GM21619 (cell line): ENCODE data around the gene RUNX2.
A peak's percentile ranks its signal among the peaks of the same experiment; 100 is the strongest.

Experiments used
- ATAC-seq: cut with Tn5 transposase; IDR thresholded peaks from one replicate; pipeline ENCODE4 v1.9.1; 2021; ENCODE audit not compliant: unreplicated experiment

The RUNX2 gene

GRCh38 chr6:45637611-45638257 lies 309.6 kb downstream of the RUNX2 start:
- ATAC-seq, result no peak

DNA sequence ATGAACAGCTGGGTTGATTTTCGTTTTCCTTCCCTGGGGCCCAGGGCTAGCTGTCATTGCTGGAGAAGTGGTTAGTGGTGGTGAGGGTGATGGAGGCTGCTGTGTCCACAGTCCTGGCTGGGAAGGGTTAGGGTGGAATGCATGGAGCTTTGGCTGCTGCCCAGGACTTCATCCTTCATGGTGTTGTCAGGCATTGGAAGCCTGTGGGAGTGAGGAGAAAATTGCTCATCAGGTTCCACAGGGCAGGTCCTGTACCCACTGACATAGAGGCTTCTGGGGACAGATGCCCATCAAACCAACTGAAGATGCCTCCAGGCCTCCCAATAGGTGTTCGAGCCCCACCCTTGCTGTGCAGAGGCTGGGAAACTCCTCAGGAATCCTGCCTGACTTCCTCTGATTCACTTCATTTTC lies 312.0 kb downstream of the RUNX2 start:
- no peak for ATAC-seq

DNA sequence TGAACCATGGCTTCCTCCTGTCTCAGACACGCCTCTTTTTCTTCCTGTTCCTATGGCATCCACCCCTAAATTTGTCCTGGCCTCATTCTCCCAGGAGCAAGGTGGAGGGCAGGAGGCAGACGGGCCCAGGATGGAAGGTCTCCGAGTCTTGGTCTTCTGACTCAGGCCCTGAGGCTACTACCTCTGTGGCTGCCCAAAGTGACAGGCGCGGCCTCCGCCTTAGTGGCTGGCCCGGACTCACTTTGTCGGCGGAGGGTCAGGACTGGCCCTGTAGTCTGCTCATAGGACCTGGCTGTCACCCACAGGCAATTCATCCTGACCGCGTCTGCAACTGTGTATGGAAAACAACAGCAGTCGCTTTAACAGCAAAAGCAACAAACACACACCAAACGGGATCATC lies 312.7 kb downstream of the RUNX2 start:
- no peak for ATAC-seq

GRCh38 chr6:45642331-45643125 lies 314.4 kb downstream of the RUNX2 start:
- ATAC-seq, result no peak

DNA sequence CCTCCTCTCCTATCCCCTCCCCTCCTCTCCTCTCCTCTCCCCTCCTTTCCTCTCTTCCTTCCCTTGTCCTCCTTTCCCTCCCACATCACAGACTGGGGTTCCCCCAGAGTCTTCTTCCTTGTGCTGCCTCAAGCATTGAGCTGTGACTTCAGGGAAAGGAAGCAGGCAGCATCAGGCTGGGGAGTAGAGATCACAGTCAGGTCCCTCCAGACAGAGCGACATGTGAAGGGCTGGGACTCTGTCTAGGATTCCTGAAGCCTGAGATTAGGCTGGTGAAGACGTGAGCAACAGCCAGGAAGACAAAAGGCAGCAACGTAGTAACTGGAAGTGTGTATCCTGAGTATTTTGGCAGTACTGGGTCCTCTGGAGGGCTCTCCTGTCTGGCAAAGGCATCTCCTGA lies 315.0 kb downstream of the RUNX2 start:
- no peak for ATAC-seq

DNA sequence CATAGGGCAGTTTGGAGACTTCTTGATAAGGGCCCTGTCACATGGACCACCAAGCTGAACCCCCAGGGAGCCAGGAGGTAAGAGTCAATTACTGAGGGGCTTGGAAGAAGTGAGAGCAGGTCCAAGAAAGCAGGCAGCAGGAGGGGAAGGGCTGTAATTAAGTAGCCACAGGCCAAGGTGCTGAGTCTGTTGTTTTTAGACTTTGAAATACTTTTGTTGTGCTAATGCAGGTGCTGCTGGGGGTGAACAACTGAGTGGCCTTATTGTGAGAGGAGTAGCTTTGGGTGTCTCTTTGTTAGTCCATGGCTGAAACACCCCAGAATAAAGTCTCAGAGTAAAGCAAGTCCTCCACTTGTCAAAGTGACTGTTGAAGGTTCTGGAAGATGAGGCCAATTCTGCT lies 316.6 kb downstream of the RUNX2 start:
- no peak for ATAC-seq

DNA sequence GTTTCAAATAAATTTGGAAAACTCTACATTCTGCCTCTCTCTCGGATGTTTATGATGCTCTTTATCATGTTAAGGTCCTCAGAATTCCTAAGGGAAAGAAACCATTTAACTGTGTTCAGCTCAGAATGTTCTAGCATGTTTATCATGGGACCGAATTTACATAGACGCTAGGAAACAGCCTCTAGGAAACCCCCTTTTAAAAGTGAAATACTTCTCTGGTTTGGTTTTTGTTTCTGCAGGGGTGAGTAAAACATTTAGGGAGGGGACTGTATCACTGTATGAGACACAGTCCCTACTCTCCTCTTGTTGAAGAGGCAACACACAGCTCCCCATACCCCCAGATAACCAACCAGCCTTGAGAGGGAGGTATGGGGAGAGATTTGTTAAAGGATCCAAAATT lies 317.2 kb downstream of the RUNX2 start:
- ATAC-seq, result peak; percentile 67

DNA sequence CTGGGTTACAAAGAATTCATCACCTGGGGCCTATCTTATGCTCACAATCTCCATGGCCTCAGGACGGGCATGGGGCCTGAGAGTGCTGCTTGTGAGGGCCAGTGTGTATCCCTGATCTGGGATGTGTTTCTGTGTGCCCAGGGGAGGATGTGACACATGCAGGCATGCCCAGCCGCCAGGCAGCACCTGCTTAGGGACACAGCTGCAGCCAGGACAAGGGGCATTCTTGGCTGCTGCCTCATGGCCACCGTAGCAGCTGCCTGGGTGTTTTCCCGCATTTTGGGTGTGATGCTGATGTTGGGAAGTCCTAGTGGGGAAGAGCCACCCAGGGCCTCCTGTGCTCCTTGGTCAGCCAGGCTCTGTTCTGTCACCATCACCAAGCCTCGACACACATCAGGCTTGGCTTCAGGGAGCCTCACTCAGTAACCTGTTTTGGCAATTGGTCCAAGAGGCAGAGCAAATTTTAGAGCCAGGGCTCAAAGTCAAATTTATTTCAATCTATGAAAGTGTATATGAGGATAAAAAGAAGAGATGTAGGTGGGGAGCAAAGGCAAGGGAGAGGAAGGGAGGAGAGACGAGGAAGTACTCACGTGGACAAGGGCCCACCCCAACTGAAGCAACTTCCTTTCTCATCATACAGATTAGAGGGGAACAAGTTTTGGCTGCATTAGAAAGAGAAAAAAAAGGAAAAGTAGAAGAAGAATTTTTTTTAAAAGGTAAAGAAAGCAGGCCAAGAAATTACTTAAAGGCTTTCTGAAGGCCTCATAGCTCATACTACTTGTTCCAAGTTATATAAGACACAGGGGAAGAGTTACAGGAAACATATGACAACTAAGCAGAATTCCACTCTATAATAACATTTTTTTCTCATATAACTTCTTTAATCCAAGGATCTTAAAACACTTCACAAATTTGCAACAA lies 319.5 kb downstream of the RUNX2 start:
- no peak for ATAC-seq

- no peak for ATAC-seq
These were observed 320.1 kb downstream of the RUNX2 start for GRCh38 chr6:45648262-45648620.

DNA sequence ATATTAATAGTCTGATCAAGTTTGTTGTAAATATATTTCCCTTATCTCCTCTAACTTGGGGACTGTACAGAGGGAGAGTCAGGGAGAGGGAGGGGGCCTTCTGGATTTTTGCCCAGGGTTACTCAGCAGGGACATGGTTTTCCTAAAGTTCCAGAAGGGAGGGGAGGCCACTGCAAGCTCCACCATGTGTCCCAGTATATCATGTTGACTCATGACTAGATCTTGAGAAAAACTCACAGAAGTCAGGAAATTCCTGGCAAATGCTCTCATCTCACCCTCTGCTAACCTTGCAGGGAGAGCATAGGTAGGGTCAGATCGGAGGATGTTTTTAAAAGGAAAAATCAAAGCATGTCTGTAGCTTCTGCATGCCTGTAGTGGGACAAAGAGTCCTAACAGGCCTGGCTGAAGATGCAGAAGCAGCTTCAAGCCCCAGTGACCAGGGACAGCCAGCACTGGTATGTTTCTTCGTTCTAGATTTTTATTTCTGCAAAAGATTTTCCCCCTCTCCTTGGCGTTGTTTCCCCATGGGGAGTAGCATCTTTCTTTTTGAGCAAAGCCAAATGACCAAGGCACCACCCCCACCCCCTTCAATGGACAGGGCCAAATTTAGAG lies 322.5 kb downstream of the RUNX2 start:
- ATAC-seq, result no peak

DNA sequence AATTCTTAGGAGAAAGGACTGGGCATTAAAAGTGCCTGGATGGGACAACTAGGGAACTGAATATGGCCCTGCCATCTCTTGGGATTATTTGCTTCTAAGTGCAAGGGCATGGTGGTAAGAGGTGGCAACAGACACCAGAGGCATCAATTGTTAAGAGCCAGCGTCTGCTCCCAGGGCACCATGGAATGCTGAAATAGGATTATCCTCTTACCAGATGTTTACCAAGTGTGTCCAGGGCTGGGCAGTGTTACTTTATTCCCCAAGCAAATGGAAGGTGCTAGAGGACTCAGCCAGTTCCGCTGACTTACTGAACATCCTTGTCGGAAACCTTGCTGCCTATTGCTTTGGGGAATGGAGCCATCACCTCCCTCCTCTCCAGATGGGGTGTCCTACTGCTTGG lies 323.2 kb downstream of the RUNX2 start:
- no peak for ATAC-seq

DNA sequence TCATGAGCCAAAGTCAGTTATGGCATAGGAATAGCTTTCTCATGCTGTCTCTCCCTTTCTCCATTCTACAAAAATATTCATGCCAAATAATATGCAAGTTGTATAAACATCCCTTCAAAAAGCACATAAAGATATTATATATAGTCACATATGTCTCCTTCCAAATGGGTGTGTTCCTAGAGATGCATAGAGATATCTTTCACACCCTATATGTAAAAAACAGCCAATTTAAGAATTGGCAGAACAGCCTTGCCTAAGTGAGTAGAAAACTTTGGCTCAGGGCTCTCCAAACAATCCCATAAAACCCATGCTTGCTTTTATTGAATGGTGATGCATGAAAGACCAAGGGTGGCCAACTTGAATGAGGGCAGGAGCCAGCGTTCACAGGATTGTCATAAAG lies 324.3 kb downstream of the RUNX2 start:
- no peak for ATAC-seq

GRCh38 chr6:45653117-45653883 lies 325.2 kb downstream of the RUNX2 start:
- no peak for ATAC-seq

DNA sequence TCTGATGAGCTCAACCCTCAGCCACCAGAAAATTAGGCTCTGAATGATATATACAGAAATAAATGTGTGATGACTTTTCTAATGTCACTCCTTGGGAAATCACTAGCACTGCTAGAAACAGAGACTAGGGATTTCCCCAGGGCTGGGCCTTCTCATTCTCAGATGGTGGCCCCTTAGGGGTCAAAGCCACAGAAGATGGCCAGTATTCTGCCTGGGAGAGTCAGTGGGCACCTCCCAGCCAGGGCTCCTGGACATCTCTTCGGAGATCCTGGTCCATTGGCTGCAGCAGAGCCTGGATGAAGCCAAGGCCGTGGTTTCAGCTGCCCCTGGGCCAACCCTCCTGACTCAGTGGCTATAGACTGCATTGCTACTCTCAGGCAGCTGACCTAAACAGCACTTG lies 326.5 kb downstream of the RUNX2 start:
- ATAC-seq, result no peak

DNA sequence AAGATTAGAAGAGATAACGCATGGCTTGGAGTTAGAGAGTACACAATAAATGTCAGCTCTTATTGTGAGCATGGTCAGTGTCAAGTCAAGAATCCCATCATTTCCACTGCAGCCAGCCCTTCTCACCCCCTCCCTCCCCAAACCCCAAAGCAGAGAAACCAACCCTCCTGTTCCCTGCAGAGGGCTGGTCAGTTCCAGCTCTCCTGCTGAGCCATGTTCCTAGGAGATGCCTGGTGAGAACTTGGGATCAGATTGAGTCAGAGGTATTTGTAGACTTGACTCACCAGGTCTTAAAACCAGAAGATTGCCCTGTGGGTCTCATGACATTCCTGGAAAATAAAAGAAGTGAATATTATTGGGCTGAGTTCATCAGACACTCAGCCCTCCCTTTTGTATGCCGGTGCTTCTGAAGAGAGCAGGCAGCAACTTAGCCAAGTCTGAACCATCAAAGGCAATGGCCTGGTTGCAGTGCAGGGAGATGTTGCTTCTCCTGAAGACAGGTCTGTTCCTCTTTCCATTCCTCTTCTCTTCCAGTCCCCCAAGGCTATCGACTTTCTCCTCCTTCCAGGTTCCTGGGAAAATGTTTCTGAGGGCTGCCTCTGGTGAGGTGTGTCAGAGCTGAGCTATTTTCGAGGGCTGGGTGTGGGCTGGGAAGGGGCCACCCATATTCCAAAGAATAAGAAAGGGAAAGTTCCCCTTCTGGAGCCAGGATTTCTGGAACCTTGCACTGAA lies 327.8 kb downstream of the RUNX2 start:
- no peak for ATAC-seq

GRCh38 chr6:45657226-45657625 lies 329.1 kb downstream of the RUNX2 start:
- ATAC-seq, result no peak

DNA sequence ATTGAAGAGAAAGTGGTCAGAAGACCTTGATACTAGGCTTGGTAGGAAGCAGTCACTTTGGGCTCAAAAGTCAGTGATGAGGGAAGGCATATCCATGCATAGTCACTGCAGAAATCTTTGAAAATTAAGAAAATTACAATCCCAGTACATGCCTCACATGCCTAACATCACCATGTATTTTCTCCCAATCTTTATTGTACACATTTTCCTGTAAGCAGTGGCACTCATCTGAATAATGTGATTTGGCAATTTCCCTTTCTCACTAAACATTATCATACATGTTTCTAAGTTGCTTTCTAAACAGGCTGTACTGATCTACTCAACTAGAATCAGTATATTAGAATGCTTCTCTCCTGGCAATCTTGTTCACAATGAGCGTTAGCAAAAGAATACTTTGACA lies 330.3 kb downstream of the RUNX2 start:
- ATAC-seq, result no peak

GRCh38 chr6:45658958-45659357 lies 330.8 kb downstream of the RUNX2 start:
- ATAC-seq, result no peak

GRCh38 chr6:45661661-45662060 lies 333.5 kb downstream of the RUNX2 start:
- no peak for ATAC-seq
